HepG2 (cell line): ENCODE measurements around the gene TET3. TPM values are rescaled to one million over a fixed set of nuclear protein-coding genes. Genes with fewer than 3 reads are reported as not detected.

Experiments
- ATAC-seq: fragments of 200-7000 bp; cut with Tn5 transposase; 3 replicates; pipeline ENCODE4 v1.9.1; 2020; ENCODE audit warnings: mild to moderate bottlenecking, moderate library complexity
- BruUV-seq: library from RNA; stranded (reverse); fragments of 400-500 nt; replicated peaks from 2 replicates; lab custom pipeline; 2021; lab: Mats Ljungman, UMichigan
- CTCF ChIA-PET: fragments of 300-600 bp; formaldehyde crosslinking; extraction: SDS; loops from one replicate; lab custom pipeline; 2021; ENCODE audit warnings: low total read pairs, inconsistent platforms, low intra/inter-chr PET ratio; lab: Yijun Ruan, JAX
- POLR2A ChIA-PET: fragments of 350-600 bp; sonication (Branson Sonifier 250); formaldehyde crosslinking; loops from one replicate; lab custom pipeline; 2020; ENCODE audit warnings: antibody characterized with exemption, inconsistent platforms; lab: Yijun Ruan, JAX
- DNase-seq: peaks from one replicate; pipeline ENCODE4 v3.0.0-alpha.2; 2015; ENCODE audit warnings: low spot score
- FAIRE-seq: peaks from 3 replicates; lab custom pipeline; 2011; peaks lifted over from hg19 to GRCh38; lab: Jason Lieb, UNC
- H2AFZ ChIP-seq: one replicate; pipeline ENCODE4 v1.6.1; 2011; ENCODE audit warnings: low read length, inconsistent platforms
- H3K27ac ChIP-seq: fragments of 300-600 bp; 3 replicates; pipeline ENCODE4 v1.8.0; 2011; ENCODE audit warnings: mixed run types, mild to moderate bottlenecking, mixed read lengths, low read length, inconsistent platforms; ENCODE audit not compliant: insufficient read depth; ENCODE audit errors: extremely low read length
- H3K27me3 ChIP-seq, 2 experiments: fragments of 200-600 bp in 1 of 2; 2 replicates in 1 of 2; 3 replicates in 1 of 2; pipeline versions ENCODE4 v1.6.0 to v1.8.0; 2011; ENCODE audit warnings: low read length in 2 of 2, mild to moderate bottlenecking in 2 of 2, moderate library complexity in 2 of 2, inconsistent platforms in 1 of 2; ENCODE audit not compliant: insufficient read depth in 2 of 2, control insufficient read depth in 1 of 2
- H3K36me3 ChIP-seq, 2 experiments: fragments of 200-600 bp in 1 of 2; replicated peaks in 1 of 2; 2 replicates in 1 of 2; 3 replicates in 1 of 2; pipeline versions ENCODE4 v1.5.1 to v1.8.0; 2011; ENCODE audit warnings: low read length in 2 of 2, inconsistent platforms in 1 of 2; ENCODE audit not compliant: insufficient read depth in 2 of 2, control insufficient read depth in 1 of 2
- H3K4me1 ChIP-seq: 2 replicates; pipeline ENCODE4 v1.5.1; 2012; ENCODE audit warnings: low read length, inconsistent platforms; ENCODE audit not compliant: insufficient read depth
- H3K4me2 ChIP-seq: 2 replicates; pipeline ENCODE4 v1.6.0; 2011; ENCODE audit warnings: low read depth, low read length, inconsistent platforms
- H3K4me3 ChIP-seq, 3 experiments: fragments of 200-600 bp in 1 of 3; sonication (generic), shearing (Covaris generic) in 1 of 3; replicated peaks in 1 of 3; 2 replicates each; pipeline ENCODE4 v1.5.1; 2011 to 2016; ENCODE audit warnings: low read length in 3 of 3, inconsistent platforms in 2 of 3, low read depth in 2 of 3, mild to moderate bottlenecking in 2 of 3, control low read depth in 1 of 3, mixed read lengths in 1 of 3; ENCODE audit not compliant: insufficient read depth in 1 of 3
- H3K79me2 ChIP-seq: one replicate; pipeline ENCODE4 v1.6.1; 2011; ENCODE audit warnings: low read length, inconsistent platforms; ENCODE audit not compliant: insufficient read depth
- H3K9ac ChIP-seq: 2 replicates; pipeline ENCODE4 v1.6.0; 2011; ENCODE audit warnings: mild to moderate bottlenecking, low read depth, low read length, inconsistent platforms; ENCODE audit not compliant: insufficient read depth
- H3K9me3 ChIP-seq: 2 replicates; pipeline ENCODE4 v1.5.1; 2012; ENCODE audit warnings: mild to moderate bottlenecking, low read length
- H4K20me1 ChIP-seq: 2 replicates; pipeline ENCODE4 v1.6.0; 2011; ENCODE audit warnings: inconsistent platforms, mild to moderate bottlenecking, low read length, moderate library complexity; ENCODE audit not compliant: insufficient read depth
- HIVEP1 ChIP-seq: sonication (generic); formaldehyde crosslinking; IDR thresholded peaks from 2 replicates; pipeline ENCODE4 v1.4.0; 2020; ENCODE audit warnings: mild to moderate bottlenecking, missing genetic modification reagents
- MEIS1 ChIP-seq: sonication (generic); formaldehyde crosslinking; IDR thresholded peaks from 2 replicates; pipeline ENCODE4 v1.9.0; 2021; ENCODE audit warnings: mild to moderate bottlenecking, missing genetic modification reagents, moderate library complexity, borderline replicate concordance
- NAIF1 ChIP-seq: sonication (generic); formaldehyde crosslinking; IDR thresholded peaks from 2 replicates; pipeline ENCODE4 v1.5.0; 2020; ENCODE audit warnings: mild to moderate bottlenecking, missing genetic modification reagents, borderline replicate concordance
- PAF1 ChIP-seq: IDR thresholded peaks from 2 replicates; pipeline ENCODE4 v1.6.1; 2016; ENCODE audit warnings: missing genetic modification reagents, missing compliant biosample characterization
- ZNF747 ChIP-seq: sonication (generic); formaldehyde crosslinking; IDR thresholded peaks from 2 replicates; pipeline ENCODE4 v1.8.1; 2023; ENCODE audit warnings: missing genetic modification reagents, mild to moderate bottlenecking, borderline replicate concordance
- ZNF883 ChIP-seq: sonication (generic); formaldehyde crosslinking; IDR thresholded peaks from 2 replicates; pipeline ENCODE4 v1.5.1; 2020; ENCODE audit warnings: mild to moderate bottlenecking, missing genetic modification reagents; ENCODE audit errors: not compliant biosample characterization
- ZSCAN9 ChIP-seq: IDR thresholded peaks from 2 replicates; pipeline ENCODE4 v1.6.1; 2016; ENCODE audit warnings: borderline replicate concordance
- WGBS: methylation state at CpG from one replicate; pipeline ENCODE4 v1.1.6; 2017; ENCODE audit warnings: low lambda C conversion rate; 5-methylcytosine and 5-hydroxymethylcytosine counted together
- in situ Hi-C: cut with HindIII; loops from 2 replicates; pipeline ENCODE4 v1.10.0; 2017; ENCODE audit warnings: low pct_unique_long_range_greater_than_20kb; ENCODE audit not compliant: extremely low pct_ligation_motif_present
- intact Hi-C: fragments of 100-400 bp; cut with micrococcal nuclease; formaldehyde crosslinking; loops from one replicate; pipeline ENCODE4 v1.10.0; 2022; ENCODE audit not compliant: unreplicated experiment
- polyA plus RNA-seq, 8 experiments: library from polyadenylated mRNA; depleted of rRNA in 3 of 8; stranded (reverse) in 7 of 8; unstranded in 1 of 8; fragments of >200 nt; fragmentation: Illumina TruSeq in 4 of 8; extraction: Trizol in 4 of 8; gene quantifications; 2 replicates each; pipeline versions ENCODE4 v1.2.1 to v1.2.3, GENCODE V29; 2011 to 2016; ENCODE audit warnings: low read depth in 4 of 8, missing spikeins in 1 of 8, mixed read lengths in 1 of 8; ENCODE audit not compliant: insufficient read depth in 1 of 8
- total RNA-seq, 5 experiments: library from RNA; depleted of rRNA; stranded (reverse); fragments of >200 nt; fragmentation: Illumina TruSeq; extraction: Trizol; gene quantifications; 2 replicates each; pipeline ENCODE4 v1.2.3, GENCODE V29; 2016; ENCODE audit warnings: low read depth in 1 of 5

TET3 gene
- total and polyA plus RNA-seq, 2 of the 13 experiments (the other 11 are each of a cell fraction or from before 2014, with no cell fraction given): 4.3 to 6.8 TPM

DNA sequence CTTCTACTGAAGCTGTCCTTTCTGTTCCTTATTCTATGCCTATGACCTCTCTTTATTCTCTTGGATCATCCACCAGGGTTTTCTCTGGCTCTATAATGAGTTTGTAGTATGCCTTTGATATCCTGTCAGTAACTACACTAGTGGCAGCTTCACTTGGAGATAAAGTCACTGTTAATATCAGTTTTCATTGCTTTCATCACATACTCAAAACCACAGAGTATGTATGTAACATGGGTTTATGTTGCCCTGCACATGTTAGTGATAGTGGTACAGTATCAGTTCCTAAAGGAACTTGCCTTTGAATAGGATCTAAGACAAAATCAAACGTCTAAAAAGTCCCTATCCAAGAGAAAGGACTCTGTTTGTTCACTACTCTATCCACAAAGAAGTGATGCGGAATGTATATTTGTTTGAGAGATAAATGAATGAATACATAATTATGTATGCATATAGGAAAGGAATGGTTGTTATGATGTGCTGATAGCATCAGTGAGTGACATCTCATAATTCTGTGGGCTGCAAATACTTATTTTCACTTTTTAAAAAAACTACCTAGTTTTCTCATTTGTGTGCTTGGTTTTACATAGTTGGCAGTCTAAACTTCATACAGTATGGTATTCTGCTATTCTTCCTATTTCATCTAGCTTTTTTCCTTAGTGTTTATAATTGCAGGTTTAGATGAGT, 45.1 kb downstream of the TET3 start:
- Histone ChIP-seq H3K36me3 (no peaks in the 10 kb centered on the region), H3K9ac (no peak overlapping the region), H3K27ac (no peak overlapping the region), H3K4me3 (no peak overlapping the region), H3K27me3 (no peaks in the 10 kb centered on the region), H3K4me1 (peaks cover 17% of the 10 kb centered on the region), H2AFZ (no peak overlapping the region), H3K79me2 (peaks cover 17% of the 10 kb centered on the region), H3K9me3 (peaks cover 10% of the 10 kb centered on the region), H4K20me1 (no peaks in the 10 kb centered on the region), H3K4me2 (no peak overlapping the region)
- ChIA-PET POLR2A (no interaction called here), CTCF (no interaction called here)
- DNase-seq (no peak), FAIRE-seq (peak; percentile 37), ATAC-seq (no peak)
- no TSS peak for BruUV-seq
- WGBS: 82% methylated on average over 2 of the region's 2 CpGs
- intact Hi-C loops (loop anchor here (5.0 kb wide), 1 partner anchor 588 kb away; no protein-coding TSS in a partner anchor), in situ Hi-C loops (no loop called here)
- TF ChIP-seq ZSCAN9 (CRISPR knock-in tag) (no peak), PAF1 (CRISPR knock-in tag) (no peak), ZNF883 (no peak), ZNF747 (CRISPR knock-in tag) (no peak), NAIF1 (CRISPR knock-in tag) (no peak), HIVEP1 (no peak)

- DNase-seq (no peak), ATAC-seq (no peak), FAIRE-seq (no peak)
- in situ Hi-C loops: no loop called here
- TF ChIP-seq MEIS1 (CRISPR knock-in tag): no peak
- Histone ChIP-seq H3K9me3 (peaks cover 10% of the 10 kb centered on the region), H3K36me3 (no peaks in the 10 kb centered on the region), H3K4me2 (no peak overlapping the region), H3K9ac (no peak overlapping the region), H3K27me3 (no peaks in the 10 kb centered on the region), H3K27ac (no peak overlapping the region), H3K79me2 (peaks cover 17% of the 10 kb centered on the region), H2AFZ (no peak overlapping the region), H3K4me1 (peaks cover 13% of the 10 kb centered on the region), H4K20me1 (no peaks in the 10 kb centered on the region), H3K4me3 (no peak overlapping the region)
- no TSS peak for BruUV-seq
- CTCF ChIA-PET: no interaction called here
- intact Hi-C loops: loop anchor here (5.0 kb wide), 1 partner anchor 589 kb away; no protein-coding TSS in a partner anchor
- POLR2A ChIA-PET: no interaction called here
- 91% methylated on average over 8 of the region's 8 CpGs for WGBS
Measured at GRCh38 chr2:74031221-74031620, 46.5 kb downstream of the TET3 start.
